Stimulated activated naive B cell treated with anti-CD40 and anti-IgM and Interleukin-4, amounts not matched to agents 10 μg/mL and 1 μg/mL and 100 μg/mL, for 72 hours (primary cell): ENCODE measurements around the gene DNAJC27.
"Not testable (repeated sequence)": the region's sequence is repeated elsewhere in the genome, so short reads cannot be mapped to it uniquely, and the experiment has no call there.

Source experiments
- ATAC-seq, 2 donors: fragments of 150-1000 bp; cut with Tn5 transposase; replicated peaks; 2 replicates each; pipeline ENCODE4 v1.10.0; 2021; ENCODE audit warnings: moderate library complexity in 1 of 2
- DNase-seq: peaks from one replicate; pipeline ENCODE4 v3.0.0; 2021
- H3K27ac Mint-ChIP-seq: one replicate; pipeline ENCODE4 v1.8.0; 2022; ENCODE audit warnings: mild to moderate bottlenecking, mixed read lengths
- H3K27me3 Mint-ChIP-seq, 2 donors: one replicate each; pipeline ENCODE4 v1.8.0; 2022; ENCODE audit warnings: mixed read lengths in 2 of 2
- H3K36me3 Mint-ChIP-seq, 2 donors: one replicate each; pipeline ENCODE4 v1.8.0; 2022; ENCODE audit warnings: mixed read lengths in 2 of 2, mild to moderate bottlenecking in 1 of 2
- H3K4me1 Mint-ChIP-seq, 2 donors: one replicate each; pipeline ENCODE4 v1.8.0; 2022; ENCODE audit warnings: mixed read lengths in 2 of 2, mild to moderate bottlenecking in 1 of 2
- H3K4me3 Mint-ChIP-seq, 2 donors: one replicate each; pipeline ENCODE4 v1.8.0; 2022; ENCODE audit warnings: mild to moderate bottlenecking in 2 of 2, mixed read lengths in 2 of 2, moderate library complexity in 1 of 2
- H3K9me3 Mint-ChIP-seq, 2 donors: one replicate each; pipeline ENCODE4 v1.8.0; 2022; ENCODE audit warnings: mixed read lengths in 2 of 2, mild to moderate bottlenecking in 1 of 2

The DNAJC27 gene

DNA sequence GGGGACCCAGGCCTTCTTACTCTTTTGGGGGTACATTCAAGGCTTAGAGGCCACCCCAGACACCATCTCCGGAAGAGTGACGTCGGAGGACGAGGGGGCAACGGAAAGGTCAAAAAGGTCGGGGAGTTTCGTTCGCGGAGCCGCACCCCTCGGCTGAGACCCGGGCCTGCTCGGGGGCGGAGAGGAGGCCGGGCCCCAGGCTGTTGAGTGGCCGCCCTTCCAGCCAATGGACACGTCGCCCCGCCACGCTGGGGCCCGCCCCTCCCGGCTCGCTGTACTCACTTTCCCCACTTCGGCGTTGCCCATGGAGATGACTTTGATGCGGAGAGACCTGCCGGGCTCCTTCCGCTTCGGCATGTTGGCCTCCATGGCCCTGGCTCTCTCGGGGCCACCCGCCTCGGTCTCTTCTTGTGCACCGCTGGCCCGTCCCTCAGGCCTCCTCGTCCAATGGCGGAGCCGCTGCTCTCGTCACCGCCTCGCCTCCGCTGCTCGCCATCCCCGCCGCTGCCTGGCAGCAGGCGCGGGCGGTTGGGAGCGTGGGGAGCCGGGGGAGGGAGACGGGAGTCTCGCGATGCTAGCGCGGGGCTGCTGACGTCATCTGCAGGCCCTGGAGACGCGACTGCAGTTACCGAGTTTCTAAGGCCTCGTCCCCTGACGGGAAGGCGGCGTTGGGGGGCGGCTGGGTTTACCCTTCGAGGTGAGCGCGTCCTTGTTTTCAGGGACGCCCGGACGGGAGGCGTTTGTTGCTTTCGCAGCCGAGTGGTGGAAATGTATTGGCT, at the start of gene DNAJC27:
Gene DNAJC27 (minus strand): TSS at position 420 of the 779 bp plus-strand sequence. CDS start 51 bp downstream, at position 369.
- H3K27me3 Mint-ChIP-seq, result no peaks in the 10 kb centered on the region
- DNase-seq, result peak; percentile 98
- peak within 1 kb of the TSS; percentile 96 to 97 for H3K4me3 Mint-ChIP-seq
- ATAC-seq, result peak; percentile 91 to 93
- H3K36me3 Mint-ChIP-seq, result peaks cover 7 to 9% of the 10 kb centered on the region in 2 donors
- H3K27ac Mint-ChIP-seq, result peak within 1 kb of the TSS; percentile 100
- no peaks in the 10 kb centered on the region for H3K9me3 Mint-ChIP-seq
- H3K4me1 Mint-ChIP-seq, result peaks cover 1 to 7% of the 10 kb centered on the region in 2 donors

DNA sequence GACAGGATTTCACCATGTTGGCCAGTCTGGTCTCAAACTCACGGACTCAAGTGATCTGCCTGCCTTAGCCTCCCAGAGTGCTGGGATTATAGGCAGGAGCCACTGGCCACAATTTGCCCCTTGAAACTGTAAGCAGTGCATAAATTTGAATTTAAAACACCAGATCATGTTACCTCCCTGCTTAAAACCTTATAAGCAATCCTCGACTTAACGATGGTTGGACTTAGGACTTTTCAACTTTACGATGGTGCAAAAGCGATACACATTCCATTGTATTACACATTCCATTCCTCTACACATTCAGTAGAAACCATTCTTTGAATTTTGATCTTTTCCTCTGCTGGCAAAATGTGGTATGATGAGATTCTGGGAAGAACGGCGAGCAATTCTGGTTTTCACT, 46.9 kb upstream of the DNAJC27 start:
- Mint-ChIP-seq H3K4me1 (peaks cover 15 to 16% of the 10 kb centered on the region in 2 donors), H3K27ac (no peak overlapping the region), H3K4me3 (no peak overlapping the region), H3K27me3 (peaks cover 9 to 11% of the 10 kb centered on the region in 2 donors), H3K9me3 (no peaks in the 10 kb centered on the region), H3K36me3 (no peaks in the 10 kb centered on the region)
- DNase-seq, result no peak
- no peak for ATAC-seq

DNA sequence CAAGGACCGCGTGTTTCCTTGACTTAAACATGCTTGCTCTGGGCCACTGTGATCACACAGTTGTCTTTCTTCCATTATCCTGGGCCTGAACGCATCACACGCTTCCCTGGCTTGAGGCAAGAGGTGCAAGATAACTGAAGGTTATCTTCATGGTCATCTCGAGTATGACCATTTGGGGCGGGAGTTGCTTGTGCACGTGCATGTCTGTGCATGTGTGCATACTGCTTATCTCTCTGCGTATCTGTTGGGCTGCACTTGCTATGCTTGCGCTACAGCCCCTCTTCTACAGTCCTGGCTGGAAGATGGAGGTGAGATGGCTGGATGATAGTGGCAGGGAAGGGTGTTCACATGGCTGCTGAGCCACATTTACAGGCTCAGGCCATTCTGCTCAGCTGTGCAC, 42.9 kb upstream of the DNAJC27 start:
- no peaks in the 10 kb centered on the region for H3K9me3 Mint-ChIP-seq
- no peak overlapping the region for H3K4me3 Mint-ChIP-seq
- H3K4me1 Mint-ChIP-seq, result peaks cover 7% of the 10 kb centered on the region in 2 donors
- ATAC-seq (no peak), DNase-seq (no peak)
- H3K27ac Mint-ChIP-seq, result no peak overlapping the region
- no peaks in the 10 kb centered on the region for H3K36me3 Mint-ChIP-seq
- H3K27me3 Mint-ChIP-seq, result peaks cover 0 to 4% of the 10 kb centered on the region in 2 donors

DNA sequence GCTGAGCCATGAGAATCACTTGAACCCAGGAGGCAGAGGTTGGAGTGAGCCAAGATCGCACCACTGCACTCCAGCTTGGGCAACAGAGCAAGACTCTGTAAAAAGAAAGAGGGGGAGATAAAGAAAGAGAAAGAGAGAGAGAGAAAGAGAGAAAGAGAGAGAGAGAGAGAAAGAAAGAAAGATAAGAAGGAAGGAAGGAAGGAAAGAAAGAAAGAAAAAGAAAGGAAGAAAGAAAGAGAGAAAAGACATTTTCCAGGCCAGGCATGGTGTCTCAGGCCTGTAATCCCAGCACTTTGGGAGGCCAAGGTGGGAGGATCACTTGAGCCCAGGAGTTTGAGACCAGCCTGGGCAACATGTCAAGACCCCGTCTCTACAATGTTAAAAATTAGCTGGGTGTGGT, 39.6 kb upstream of the DNAJC27 start:
- ATAC-seq, H3K27me3 Mint-ChIP-seq, H3K27ac Mint-ChIP-seq, H3K4me1 Mint-ChIP-seq, H3K9me3 Mint-ChIP-seq, H3K4me3 Mint-ChIP-seq, DNase-seq, H3K36me3 Mint-ChIP-seq: not testable (repeated sequence)

DNA sequence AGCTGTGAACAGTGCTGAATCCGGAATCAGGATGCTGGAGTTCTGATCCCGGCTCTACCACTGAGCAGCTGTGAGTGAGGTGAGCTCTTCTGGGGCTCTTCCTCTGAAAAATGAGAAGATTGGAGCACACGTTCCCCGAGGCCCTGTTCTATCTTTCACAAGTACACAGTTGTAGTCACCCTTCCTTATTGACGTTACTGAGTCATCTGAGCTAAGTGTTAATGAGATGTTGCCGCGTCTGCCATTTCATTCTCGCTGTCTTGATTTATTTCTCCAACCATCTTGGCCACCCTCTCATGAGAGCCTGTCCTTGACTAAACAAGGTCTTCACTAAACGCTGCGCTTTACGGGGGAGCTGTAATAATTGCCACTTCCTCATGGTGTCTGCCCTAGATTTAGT, 38.2 kb upstream of the DNAJC27 start:
- no peak for DNase-seq
- Mint-ChIP-seq H3K27ac (no peak overlapping the region), H3K27me3 (no peaks in the 10 kb centered on the region), H3K36me3 (no peaks in the 10 kb centered on the region), H3K9me3 (no peaks in the 10 kb centered on the region), H3K4me3 (no peak overlapping the region), H3K4me1 (peaks cover 0 to 3% of the 10 kb centered on the region in 2 donors)
- ATAC-seq, result no peak

DNA sequence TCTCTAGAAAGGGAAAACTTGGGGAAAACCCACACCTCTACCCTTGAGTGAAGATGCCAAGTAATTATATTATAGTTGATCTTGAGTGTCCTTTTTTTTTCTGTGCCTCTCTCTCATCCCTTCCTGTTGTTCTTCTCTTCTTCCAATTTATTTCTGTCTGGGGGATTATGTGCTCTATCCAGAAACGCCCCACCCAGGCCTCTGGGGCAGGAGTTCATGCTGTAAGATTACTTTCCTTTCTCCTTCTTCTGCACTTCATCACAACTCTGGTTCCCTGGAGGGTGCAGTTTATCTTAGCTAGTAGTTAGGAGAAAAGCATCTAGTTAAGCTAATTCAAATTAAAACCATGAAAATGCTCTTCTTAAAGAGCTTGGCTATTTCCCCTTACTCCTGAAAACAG, 30.3 kb upstream of the DNAJC27 start:
- H3K27me3 Mint-ChIP-seq, result peaks cover 0 to 6% of the 10 kb centered on the region in 2 donors
- H3K4me1 Mint-ChIP-seq, result no peaks in the 10 kb centered on the region
- no peak for DNase-seq
- no peak overlapping the region for H3K27ac Mint-ChIP-seq
- H3K36me3 Mint-ChIP-seq, result no peaks in the 10 kb centered on the region
- no peaks in the 10 kb centered on the region for H3K9me3 Mint-ChIP-seq
- H3K4me3 Mint-ChIP-seq, result no peak overlapping the region
- ATAC-seq, result no peak

DNA sequence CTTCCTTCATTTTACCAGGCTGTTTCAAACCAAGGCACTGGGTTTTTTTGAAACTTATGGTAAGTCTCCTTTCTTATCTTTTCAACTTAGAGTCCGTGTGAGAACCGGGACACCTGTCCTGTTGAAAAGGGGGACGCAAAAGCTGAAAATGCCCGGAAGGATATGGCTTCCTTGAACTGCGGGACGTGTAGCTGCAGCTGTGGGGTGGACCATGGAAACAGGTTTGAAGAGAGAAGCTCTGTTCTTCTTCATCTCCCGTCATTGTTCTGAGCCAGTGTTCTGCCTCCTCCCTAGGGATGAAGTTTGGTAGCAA, 29.5 kb upstream of the DNAJC27 start:
- Mint-ChIP-seq H3K4me1 (no peaks in the 10 kb centered on the region), H3K27ac (no peak overlapping the region), H3K36me3 (no peaks in the 10 kb centered on the region), H3K27me3 (peaks cover 0 to 6% of the 10 kb centered on the region in 2 donors), H3K9me3 (no peaks in the 10 kb centered on the region), H3K4me3 (no peak overlapping the region)
- DNase-seq (no peak), ATAC-seq (no peak)

DNA sequence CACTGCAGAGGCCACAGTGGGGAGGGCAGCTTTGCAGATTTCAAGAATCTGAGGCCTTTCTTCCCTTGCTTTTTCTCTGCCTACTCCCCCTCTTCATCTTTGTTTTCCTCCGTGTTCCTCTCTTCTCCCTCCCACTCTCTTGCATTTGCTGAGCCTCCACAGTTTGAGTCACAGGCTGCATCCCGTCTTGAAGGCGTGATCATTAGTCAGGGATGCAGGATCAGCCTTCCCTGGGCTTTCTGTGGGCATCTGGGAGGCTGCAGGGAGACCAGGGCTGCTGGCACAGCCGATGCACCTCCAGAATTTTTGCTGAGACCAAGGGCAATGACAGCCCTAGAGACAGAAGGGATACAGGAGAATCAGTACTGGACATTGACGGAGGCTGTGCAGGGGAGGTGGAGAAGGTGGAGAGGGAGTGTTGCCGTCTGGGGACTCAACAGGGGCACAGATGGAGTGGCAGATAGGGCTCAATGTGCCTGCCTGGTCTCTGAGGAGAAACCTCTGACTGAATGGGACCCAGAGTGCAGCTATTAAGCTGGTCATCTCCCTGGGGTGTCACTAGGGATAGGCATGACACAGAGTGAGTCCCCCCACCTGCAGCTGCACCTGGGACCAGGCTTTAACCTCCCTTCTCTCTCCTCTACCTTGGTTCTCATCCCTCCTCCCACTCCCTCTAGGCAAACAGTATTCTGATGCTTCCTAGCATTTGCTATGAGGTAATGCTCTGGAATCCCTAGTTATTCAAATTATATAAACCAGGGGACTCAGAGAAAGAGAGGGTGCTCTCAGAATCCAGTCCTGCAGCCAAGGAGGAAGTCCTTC, 29.0 kb upstream of the DNAJC27 start:
- Mint-ChIP-seq H3K4me3 (no peak overlapping the region), H3K27ac (no peak overlapping the region), H3K27me3 (peaks cover 0 to 6% of the 10 kb centered on the region in 2 donors), H3K4me1 (no peaks in the 10 kb centered on the region), H3K9me3 (no peaks in the 10 kb centered on the region), H3K36me3 (no peaks in the 10 kb centered on the region)
- DNase-seq (no peak), ATAC-seq (no peak)

DNA sequence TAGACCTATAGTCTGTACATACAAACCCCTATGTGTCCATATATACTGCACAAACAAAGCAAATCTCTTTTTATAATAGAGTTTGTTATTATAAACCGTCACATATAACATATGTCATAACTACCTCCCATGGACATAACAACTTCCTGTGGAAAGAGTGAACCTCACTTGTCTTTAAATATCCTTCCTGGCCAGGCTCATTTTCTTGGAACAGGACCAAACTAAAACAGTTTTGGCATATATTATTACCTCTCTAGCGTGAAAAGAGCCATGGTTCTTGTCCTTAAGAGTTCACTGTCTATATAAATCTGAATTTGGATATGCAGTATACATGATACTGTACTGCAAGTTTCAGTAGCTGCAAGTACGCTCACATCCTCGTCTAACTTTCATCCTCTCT, 28.3 kb upstream of the DNAJC27 start:
- no peak overlapping the region for H3K27ac Mint-ChIP-seq
- H3K9me3 Mint-ChIP-seq, result no peaks in the 10 kb centered on the region
- no peak overlapping the region for H3K4me3 Mint-ChIP-seq
- H3K4me1 Mint-ChIP-seq, result no peaks in the 10 kb centered on the region
- DNase-seq (no peak), ATAC-seq (no peak)
- peaks cover 0 to 6% of the 10 kb centered on the region in 2 donors for H3K27me3 Mint-ChIP-seq
- no peaks in the 10 kb centered on the region for H3K36me3 Mint-ChIP-seq

DNA sequence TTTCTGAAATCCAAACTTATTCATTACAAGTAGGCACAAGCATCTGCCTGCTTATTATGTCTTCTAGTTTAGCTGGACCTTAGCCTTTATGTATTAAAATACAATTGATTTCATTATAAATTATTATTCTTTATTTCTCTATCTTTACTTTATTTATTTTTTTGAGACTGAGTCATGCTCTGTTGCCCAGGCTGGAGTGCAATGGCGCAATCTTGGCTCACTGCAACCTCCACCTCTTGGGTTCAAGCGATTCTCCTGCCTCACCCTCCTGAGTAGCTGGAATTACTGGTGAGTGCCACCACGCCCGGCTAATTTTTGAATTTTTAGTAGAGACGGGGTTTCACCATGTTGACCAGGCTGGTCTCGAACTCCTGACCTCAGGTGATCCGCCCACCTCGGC, 27.3 kb upstream of the DNAJC27 start:
- not testable (repeated sequence) for H3K4me1 Mint-ChIP-seq, ATAC-seq, H3K9me3 Mint-ChIP-seq, H3K27ac Mint-ChIP-seq, H3K27me3 Mint-ChIP-seq, H3K36me3 Mint-ChIP-seq, H3K4me3 Mint-ChIP-seq, DNase-seq

DNA sequence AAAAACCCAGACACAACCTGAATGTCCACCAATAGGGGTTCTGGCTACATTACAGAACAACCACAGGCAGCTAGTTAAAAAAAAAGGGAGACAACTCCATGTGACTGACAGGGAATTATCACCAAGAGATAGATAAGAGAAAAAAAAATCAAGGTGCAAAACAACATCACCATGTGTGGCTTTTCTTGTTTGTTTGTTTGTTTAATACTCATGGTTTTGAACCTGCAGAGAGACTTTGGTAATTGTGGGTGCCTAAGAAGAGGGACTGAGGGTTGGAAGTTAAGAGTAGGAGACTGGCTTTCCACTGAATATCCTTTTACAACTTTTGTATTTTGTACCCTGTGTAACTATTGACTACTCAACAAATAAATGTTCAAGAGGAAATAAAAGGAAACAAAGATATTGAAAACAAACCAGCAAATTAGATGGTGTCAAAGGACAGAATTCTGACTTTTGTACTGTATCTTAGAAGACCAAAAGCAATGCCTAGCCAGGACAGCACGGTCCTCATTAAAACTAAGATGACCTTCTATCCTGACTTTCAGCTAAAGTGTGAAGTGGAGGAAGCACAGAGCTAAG, 22.5 kb upstream of the DNAJC27 start:
- peaks cover 0 to 2% of the 10 kb centered on the region in 2 donors for H3K4me1 Mint-ChIP-seq
- no peak for DNase-seq
- no peak for ATAC-seq
- H3K9me3 Mint-ChIP-seq, result peaks cover 0 to 3% of the 10 kb centered on the region in 2 donors
- peaks cover 0 to 3% of the 10 kb centered on the region in 2 donors for H3K27me3 Mint-ChIP-seq
- H3K27ac Mint-ChIP-seq, result no peak overlapping the region
- H3K36me3 Mint-ChIP-seq, result no peaks in the 10 kb centered on the region
- no peak overlapping the region for H3K4me3 Mint-ChIP-seq

DNA sequence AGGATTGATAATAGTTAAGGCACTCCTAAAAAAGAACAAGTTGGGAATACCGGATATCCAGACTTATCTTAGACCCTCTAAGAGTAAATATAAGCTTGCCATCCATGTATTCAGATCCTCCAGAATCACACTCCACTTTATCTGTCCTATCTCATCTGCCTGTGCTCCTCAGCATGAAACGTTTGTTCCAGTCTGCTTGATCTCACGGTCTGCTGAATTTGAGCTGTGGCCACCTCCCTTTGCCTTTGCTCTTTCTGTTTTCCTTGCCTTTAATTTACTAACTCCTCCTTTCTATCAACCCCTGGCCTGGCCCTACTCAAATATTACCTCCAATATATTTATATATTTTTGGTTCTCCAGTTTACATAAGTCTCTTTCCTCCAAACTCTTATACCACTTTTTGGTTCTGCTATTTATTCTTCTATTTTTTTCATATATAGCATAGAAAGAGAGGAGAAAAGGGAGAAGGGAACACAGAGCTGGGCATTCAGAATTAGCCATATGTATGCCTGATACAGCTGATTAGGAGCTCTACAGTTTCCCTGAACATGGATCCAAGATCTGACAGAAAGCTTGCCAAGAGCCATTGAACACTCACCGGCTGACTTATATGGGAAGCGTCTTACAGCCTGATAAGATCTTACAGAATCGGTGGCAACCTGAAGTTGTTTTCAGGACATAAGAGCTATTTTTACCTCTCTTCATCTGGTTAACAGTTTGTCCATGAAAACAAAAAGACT, 21.8 kb upstream of the DNAJC27 start:
- no peaks in the 10 kb centered on the region for H3K36me3 Mint-ChIP-seq
- H3K4me3 Mint-ChIP-seq, result no peak overlapping the region
- peaks cover 0 to 3% of the 10 kb centered on the region in 2 donors for H3K9me3 Mint-ChIP-seq
- H3K27ac Mint-ChIP-seq, result no peak overlapping the region
- H3K27me3 Mint-ChIP-seq, result peaks cover 0 to 3% of the 10 kb centered on the region in 2 donors
- H3K4me1 Mint-ChIP-seq, result peaks cover 0 to 2% of the 10 kb centered on the region in 2 donors
- DNase-seq, result no peak
- ATAC-seq, result no peak

DNA sequence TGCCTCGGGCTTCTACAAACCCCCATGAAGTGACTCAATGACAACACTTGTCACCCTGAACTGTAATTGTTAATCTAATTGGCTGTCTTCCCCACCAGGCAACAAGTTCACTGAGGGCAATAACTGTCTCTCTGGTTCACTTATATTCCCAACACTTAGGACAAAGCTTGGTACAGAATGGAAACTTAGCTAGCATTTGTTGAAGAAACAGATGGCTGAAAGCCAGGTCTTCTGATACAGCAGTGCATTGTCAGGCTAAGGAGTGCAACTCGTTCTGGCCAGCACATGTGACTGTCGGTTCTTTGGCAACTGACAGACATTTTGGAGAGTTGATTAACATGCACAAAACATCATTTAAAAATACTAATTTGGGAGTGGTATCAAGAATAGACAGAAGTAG, 14.6 kb upstream of the DNAJC27 start:
- no peak overlapping the region for H3K27ac Mint-ChIP-seq
- ATAC-seq (no peak), DNase-seq (no peak)
- H3K4me3 Mint-ChIP-seq, result no peak overlapping the region
- peaks cover 0 to 13% of the 10 kb centered on the region in 2 donors for H3K27me3 Mint-ChIP-seq
- H3K36me3 Mint-ChIP-seq, result no peaks in the 10 kb centered on the region
- no peaks in the 10 kb centered on the region for H3K4me1 Mint-ChIP-seq
- H3K9me3 Mint-ChIP-seq, result peaks cover 0 to 1% of the 10 kb centered on the region in 2 donors

DNA sequence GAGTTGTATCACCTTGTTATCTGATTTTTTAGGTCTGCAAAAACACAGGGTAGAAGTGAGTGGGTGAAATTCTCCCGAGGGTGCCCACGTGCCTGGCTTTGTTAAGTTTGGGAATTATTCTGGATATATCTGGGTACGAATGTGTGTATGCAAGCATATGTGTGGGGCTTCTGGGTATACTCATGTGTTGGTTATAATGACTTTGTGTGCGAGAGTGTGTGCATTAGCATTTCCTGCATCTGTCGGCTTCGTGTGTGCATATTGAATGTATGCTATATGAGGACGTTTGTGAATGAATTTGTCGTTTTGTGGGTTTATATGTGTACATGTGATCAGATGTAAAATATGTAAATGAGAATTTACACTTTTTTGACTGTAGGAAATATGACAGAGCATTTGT, 13.8 kb upstream of the DNAJC27 start:
- H3K27me3 Mint-ChIP-seq, result peaks cover 0 to 13% of the 10 kb centered on the region in 2 donors
- ATAC-seq (no peak), DNase-seq (no peak)
- peaks cover 0 to 3% of the 10 kb centered on the region in 2 donors for H3K36me3 Mint-ChIP-seq
- peaks cover 0 to 1% of the 10 kb centered on the region in 2 donors for H3K9me3 Mint-ChIP-seq
- H3K4me3 Mint-ChIP-seq, result no peak overlapping the region
- H3K4me1 Mint-ChIP-seq, result no peaks in the 10 kb centered on the region
- no peak overlapping the region for H3K27ac Mint-ChIP-seq
